PC-3 (cell line): Measurements from ENCODE around the gene CA4.

Experiments used
- CTCF ChIP-seq: fragments of 300-600 bp; sonication (generic); conservative IDR thresholded peaks from 2 replicates; pipeline ENCODE4 v1.5.1; 2017; ENCODE audit warnings: antibody characterized with exemption, low read depth, mild to moderate bottlenecking, low read length
- EZH2 ChIP-seq: fragments of 300-600 bp; sonication (generic); IDR thresholded peaks from one replicate; pipeline ENCODE4 v1.6.1; 2017; ENCODE audit warnings: antibody characterized with exemption, mild to moderate bottlenecking, low read length; ENCODE audit not compliant: unreplicated experiment

- no peak for TF ChIP-seq CTCF
- TF ChIP-seq EZH2 = no peak
Measured at GRCh38 chr17:60158751-60159478, 9.1 kb downstream of the CA4 start.
